PC-3 (cell line): ENCODE data around the gene CLASP2. TPM values are rescaled to one million over a fixed set of nuclear protein-coding genes. Genes with fewer than 3 reads are reported as not detected.
"Not testable (repeated sequence)": the region's sequence is repeated elsewhere in the genome, so short reads cannot be mapped to it uniquely, and the experiment has no call there.

Source experiments
- ATAC-seq: fragments of 200-7000 bp; cut with Tn5 transposase; 2 replicates; pipeline ENCODE4 v1.9.1; 2020; ENCODE audit warnings: mild to moderate bottlenecking, moderate library complexity
- BruUV-seq: library from RNA; stranded (reverse); fragments of 400-500 nt; replicated peaks from 2 replicates; lab custom pipeline; 2021; lab: Mats Ljungman, UMichigan
- CTCF ChIA-PET: fragments of 300-600 bp; sonication (Branson Sonifier 250); formaldehyde crosslinking; loops from one replicate; lab custom pipeline; 2022; ENCODE audit warnings: antibody characterized with exemption; lab: Charles Lee
- POLR2A ChIA-PET: fragments of 300-600 bp; sonication (Branson Sonifier 250); formaldehyde crosslinking; loops from one replicate; lab custom pipeline; 2022; ENCODE audit warnings: antibody characterized with exemption; ENCODE audit not compliant: unreplicated experiment; lab: Charles Lee
- DNase-seq: peaks from one replicate; pipeline ENCODE4 v3.0.0-alpha.2; 2015
- H2AFZ ChIP-seq: fragments of 300-600 bp; sonication (generic); 2 replicates; pipeline ENCODE4 v1.6.0; 2016; ENCODE audit warnings: antibody characterized with exemption, low read length
- H3F3A ChIP-seq: fragments of 300-600 bp; sonication (generic); one replicate; pipeline ENCODE4 v1.6.0; 2017; ENCODE audit warnings: antibody characterized with exemption, low read length, control low read depth, mild to moderate bottlenecking; ENCODE audit not compliant: unreplicated experiment
- H3K27ac ChIP-seq: fragments of 300-600 bp; sonication (generic); 2 replicates; pipeline ENCODE4 v1.5.1; 2016; ENCODE audit warnings: mild to moderate bottlenecking, low read length
- H3K27me3 ChIP-seq: fragments of 300-600 bp; sonication (generic); 2 replicates; pipeline ENCODE4 v1.6.1; 2016; ENCODE audit warnings: low read length, mixed read lengths
- H3K36me3 ChIP-seq: fragments of 300-600 bp; sonication (generic); 2 replicates; pipeline ENCODE4 v1.6.1; 2016; ENCODE audit warnings: low read depth, mixed run types, low read length, mixed read lengths
- H3K4me1 ChIP-seq: fragments of 300-600 bp; sonication (generic); 2 replicates; pipeline ENCODE4 v1.5.1; 2016; ENCODE audit warnings: low read length; ENCODE audit not compliant: insufficient read depth
- H3K4me2 ChIP-seq: fragments of 300-600 bp; sonication (generic); 2 replicates; pipeline ENCODE4 v1.6.0; 2016; ENCODE audit warnings: low read length
- H3K4me3 ChIP-seq: fragments of 300-600 bp; sonication (generic); 2 replicates; pipeline ENCODE4 v1.5.1; 2016; ENCODE audit warnings: mild to moderate bottlenecking, low read length, mixed read lengths
- H3K79me2 ChIP-seq: fragments of 300-600 bp; sonication (generic); 2 replicates; pipeline ENCODE4 v1.6.1; 2017; ENCODE audit warnings: low read length, mixed read lengths
- H3K9ac ChIP-seq: fragments of 300-600 bp; sonication (generic); 2 replicates; pipeline ENCODE4 v1.6.0; 2016; ENCODE audit warnings: mild to moderate bottlenecking, low read length
- H3K9me2 ChIP-seq: fragments of 300-600 bp; sonication (generic); replicated peaks from 2 replicates; pipeline ENCODE4 v1.6.1; 2016; ENCODE audit warnings: mixed run types, low read length, mixed read lengths
- H3K9me3 ChIP-seq: fragments of 300-600 bp; sonication (generic); 2 replicates; pipeline ENCODE4 v1.6.1; 2016; ENCODE audit warnings: low read length, mixed read lengths
- H4K20me1 ChIP-seq: fragments of 300-600 bp; sonication (generic); 2 replicates; pipeline ENCODE4 v1.6.1; 2016; ENCODE audit warnings: low read length, mixed read lengths
- CTCF ChIP-seq: fragments of 300-600 bp; sonication (generic); conservative IDR thresholded peaks from 2 replicates; pipeline ENCODE4 v1.5.1; 2017; ENCODE audit warnings: antibody characterized with exemption, low read depth, mild to moderate bottlenecking, low read length
- EZH2 ChIP-seq: fragments of 300-600 bp; sonication (generic); IDR thresholded peaks from one replicate; pipeline ENCODE4 v1.6.1; 2017; ENCODE audit warnings: antibody characterized with exemption, mild to moderate bottlenecking, low read length; ENCODE audit not compliant: unreplicated experiment
- EZH2phosphoT487 ChIP-seq: fragments of 300-600 bp; sonication (generic); IDR thresholded peaks from 2 replicates; pipeline ENCODE4 v1.6.1; 2018; ENCODE audit warnings: mild to moderate bottlenecking, antibody characterized with exemption, low read length, borderline replicate concordance
- intact Hi-C: fragments of 100-400 bp; cut with micrococcal nuclease; formaldehyde crosslinking; loops from 2 replicates; pipeline ENCODE4 v1.9.0; 2023
- total RNA-seq: library from RNA; depleted of rRNA; stranded (reverse); fragments of >200 nt; gene quantifications from 2 replicates; pipeline ENCODE4 v1.2.3, GENCODE V29; 2014

The CLASP2 gene
- total RNA-seq, 1 experiment from 2014 or later = 84.8 TPM

GRCh38 chr3:33461097-33461496, 257.0 kb downstream of the CLASP2 start:
- Histone ChIP-seq H3K9me3 (peaks cover 17% of the 10 kb centered on the region; the same call in 1 of the 2 replicates), H3K4me3 (no peak overlapping the region), H3K27me3 (no peaks in the 10 kb centered on the region), H3F3A (no peaks in the 10 kb centered on the region), H3K4me2 (no peak overlapping the region), H3K9ac (no peak overlapping the region), H3K9me2 (no peaks in the 10 kb centered on the region), H3K79me2 (no peaks in the 10 kb centered on the region), H3K36me3 (peaks cover 6% of the 10 kb centered on the region; the same call in 1 of the 2 replicates), H3K4me1 (no peaks in the 10 kb centered on the region), H4K20me1 (no peaks in the 10 kb centered on the region), H3K27ac (no peak overlapping the region), H2AFZ (no peak overlapping the region)
- BruUV-seq = no TSS peak
- intact Hi-C loops = no loop called here
- ATAC-seq = no peak
- ChIA-PET POLR2A (no interaction called here), CTCF (no interaction called here)
- DNase-seq = no peak
- TF ChIP-seq CTCF (no peak), EZH2 (no peak), EZH2phosphoT487 (no peak)

DNA sequence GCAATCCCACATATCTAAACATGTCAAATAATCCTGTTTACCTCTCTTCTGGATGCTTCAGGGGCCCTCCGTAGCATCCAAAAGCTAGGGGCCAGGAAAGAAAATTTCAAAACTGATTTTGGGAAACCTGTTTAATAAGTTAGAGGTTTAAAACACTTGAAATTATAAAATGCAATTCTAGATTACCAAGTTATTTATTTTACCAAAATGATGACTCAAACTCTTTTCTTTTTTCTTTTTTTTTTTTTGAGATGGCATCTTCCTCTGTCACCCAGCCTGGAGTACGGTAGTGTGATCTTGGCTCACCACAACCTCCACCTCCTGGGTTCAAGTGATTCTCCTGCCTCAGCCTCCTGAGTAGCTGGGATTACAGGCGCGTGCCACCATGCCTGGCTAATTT, 258.5 kb downstream of the CLASP2 start:
- H3K79me2 ChIP-seq, H3K4me3 ChIP-seq, intact Hi-C loops, H3K9me2 ChIP-seq, H3F3A ChIP-seq, H3K27me3 ChIP-seq, H4K20me1 ChIP-seq, H3K36me3 ChIP-seq, H3K27ac ChIP-seq, CTCF ChIA-PET, POLR2A ChIA-PET, H3K9ac ChIP-seq, H3K4me1 ChIP-seq, ATAC-seq, DNase-seq, H3K4me2 ChIP-seq, BruUV-seq, H2AFZ ChIP-seq: not testable (repeated sequence)
- H3K9me3 ChIP-seq = peaks cover 17% of the 10 kb centered on the region; the same call in 1 of the 2 replicates

- TF ChIP-seq EZH2phosphoT487 (no peak), EZH2 (no peak)
- no peaks in the 10 kb centered on the region for H4K20me1 ChIP-seq
- H2AFZ ChIP-seq = no peak overlapping the region
- H3K36me3 ChIP-seq = peaks cover 6% of the 10 kb centered on the region; the same call in 1 of the 2 replicates
- H3F3A ChIP-seq = no peaks in the 10 kb centered on the region
- no peak overlapping the region for H3K4me2 ChIP-seq
- H3K27me3 ChIP-seq = no peaks in the 10 kb centered on the region
- no peak overlapping the region for H3K9ac ChIP-seq
- CTCF ChIA-PET = no interaction called here
- no peak overlapping the region for H3K27ac ChIP-seq
- ATAC-seq = no peak
- no TSS peak for BruUV-seq
- H3K4me3 ChIP-seq = no peak overlapping the region
- H3K9me2 ChIP-seq = no peaks in the 10 kb centered on the region
- POLR2A ChIA-PET = no interaction called here
- H3K79me2 ChIP-seq = no peaks in the 10 kb centered on the region
- no peaks in the 10 kb centered on the region for H3K4me1 ChIP-seq
- peaks cover 17% of the 10 kb centered on the region; the same call in 1 of the 2 replicates for H3K9me3 ChIP-seq
- no peak for DNase-seq
- intact Hi-C loops = no loop called here
Measured at GRCh38 chr3:33458446-33458845, 259.6 kb downstream of the CLASP2 start.

DNA sequence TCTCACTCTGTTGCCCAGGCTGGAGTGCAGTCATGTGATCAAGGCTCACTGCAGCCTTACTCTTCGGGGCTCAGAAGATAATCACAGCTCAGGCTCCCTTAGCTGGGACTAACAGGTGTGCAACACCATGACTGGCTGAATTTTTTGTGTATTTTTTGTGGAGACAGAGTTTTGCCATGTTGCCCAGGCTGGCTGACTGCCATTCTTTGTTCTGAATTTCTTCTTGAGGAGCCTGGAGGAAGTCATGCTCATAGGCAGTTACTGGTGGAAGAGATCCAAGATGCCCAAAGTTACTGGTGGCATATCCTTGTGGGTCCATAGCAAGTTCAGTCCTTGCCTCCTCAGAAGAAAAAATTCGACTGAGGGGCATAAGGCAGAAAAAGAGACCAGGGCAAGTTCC, 261.3 kb downstream of the CLASP2 start:
- Histone ChIP-seq H3K79me2 (no peaks in the 10 kb centered on the region), H3K9ac (no peak overlapping the region), H3K4me2 (no peak overlapping the region), H3K36me3 (peaks cover 6% of the 10 kb centered on the region; the same call in 1 of the 2 replicates), H3K27ac (no peak overlapping the region), H2AFZ (no peak overlapping the region), H3K9me3 (peaks cover 17% of the 10 kb centered on the region; the same call in 1 of the 2 replicates), H3F3A (no peaks in the 10 kb centered on the region), H3K4me1 (no peaks in the 10 kb centered on the region), H3K4me3 (no peak overlapping the region), H3K27me3 (no peaks in the 10 kb centered on the region), H4K20me1 (no peaks in the 10 kb centered on the region), H3K9me2 (no peaks in the 10 kb centered on the region)
- ATAC-seq (no peak), DNase-seq (no peak)
- intact Hi-C loops = no loop called here
- POLR2A ChIA-PET = no interaction called here
- TF ChIP-seq CTCF (no peak), EZH2 (no peak), EZH2phosphoT487 (no peak)
- CTCF ChIA-PET = no interaction called here
- no TSS peak for BruUV-seq
